Measurements from ENCODE around the gene PPP1R13B.
"Not testable (repeated sequence)": the region's sequence is repeated elsewhere in the genome, so short reads cannot be mapped to it uniquely, and the experiment has no call there.

PPP1R13B gene

DNA sequence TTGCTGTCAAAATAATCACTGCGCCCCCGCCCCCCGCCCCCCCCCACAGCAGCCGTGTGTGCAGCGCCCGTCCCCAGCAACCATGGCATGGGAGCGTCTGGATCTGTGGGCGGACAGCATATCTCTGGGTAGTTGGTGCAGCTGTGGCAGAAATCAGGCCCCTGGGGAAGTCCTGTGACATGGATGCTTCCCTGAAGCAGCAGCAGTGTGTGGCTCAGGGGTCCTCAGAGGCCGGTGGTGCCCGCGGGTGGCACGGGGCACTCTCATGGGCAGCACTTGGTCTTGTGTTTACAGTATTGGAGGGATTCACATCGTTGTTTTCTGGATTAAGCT, 151.3 kb downstream of the PPP1R13B start:
- FAIRE-seq (no peak), DNase-seq (ENCODE audit: insufficient read length, low spot score) (no peak)
- TF ChIP-seq, protein P1, sequence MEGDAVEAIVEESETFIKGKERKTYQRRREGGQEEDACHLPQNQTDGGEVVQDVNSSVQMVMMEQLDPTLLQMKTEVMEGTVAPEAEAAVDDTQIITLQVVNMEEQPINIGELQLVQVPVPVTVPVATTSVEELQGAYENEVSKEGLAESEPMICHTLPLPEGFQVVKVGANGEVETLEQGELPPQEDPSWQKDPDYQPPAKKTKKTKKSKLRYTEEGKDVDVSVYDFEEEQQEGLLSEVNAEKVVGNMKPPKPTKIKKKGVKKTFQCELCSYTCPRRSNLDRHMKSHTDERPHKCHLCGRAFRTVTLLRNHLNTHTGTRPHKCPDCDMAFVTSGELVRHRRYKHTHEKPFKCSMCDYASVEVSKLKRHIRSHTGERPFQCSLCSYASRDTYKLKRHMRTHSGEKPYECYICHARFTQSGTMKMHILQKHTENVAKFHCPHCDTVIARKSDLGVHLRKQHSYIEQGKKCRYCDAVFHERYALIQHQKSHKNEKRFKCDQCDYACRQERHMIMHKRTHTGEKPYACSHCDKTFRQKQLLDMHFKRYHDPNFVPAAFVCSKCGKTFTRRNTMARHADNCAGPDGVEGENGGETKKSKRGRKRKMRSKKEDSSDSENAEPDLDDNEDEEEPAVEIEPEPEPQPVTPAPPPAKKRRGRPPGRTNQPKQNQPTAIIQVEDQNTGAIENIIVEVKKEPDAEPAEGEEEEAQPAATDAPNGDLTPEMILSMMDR (IDR thresholded peaks at IDR 0.05; ENCODE audit: insufficient read depth, missing control alignments), result no peak

DNA sequence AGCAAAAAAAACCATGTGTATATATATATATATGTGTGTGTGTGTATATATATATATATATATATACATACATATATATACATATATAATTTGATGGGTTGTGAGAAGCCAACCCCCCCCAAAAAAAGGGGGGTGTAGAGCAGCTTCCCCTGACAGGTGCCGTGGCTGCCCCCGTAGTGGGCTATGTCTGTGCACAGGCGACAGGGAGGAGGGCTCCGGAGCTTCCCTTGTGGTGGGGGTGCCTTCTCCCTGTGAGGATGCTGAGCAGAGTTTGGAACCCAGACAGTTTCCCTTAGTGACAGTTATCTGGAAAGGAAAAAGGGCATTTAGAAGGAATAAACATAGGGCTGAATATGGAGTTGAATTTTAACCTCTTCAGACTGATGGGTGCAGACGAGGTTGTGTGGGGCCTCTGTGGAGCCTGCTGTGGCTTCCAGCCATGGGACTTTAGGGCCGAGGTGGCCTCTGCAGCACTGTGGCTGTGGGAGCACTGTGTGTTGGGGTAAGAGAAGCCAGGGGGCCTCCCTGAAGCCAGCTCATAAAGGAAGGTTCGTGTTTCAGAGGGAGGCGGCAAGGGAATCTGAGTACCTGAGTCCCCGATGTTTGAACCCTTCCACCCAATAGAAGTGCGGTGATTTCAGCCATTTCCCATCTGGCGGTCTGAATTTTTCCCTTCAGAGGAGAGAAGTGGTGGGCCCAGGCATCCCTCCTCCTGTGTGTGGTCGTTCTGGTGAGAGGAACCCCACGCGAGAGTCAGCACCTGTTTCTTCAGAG, 151.9 kb downstream of the PPP1R13B start:
- DNase-seq (ENCODE audit: insufficient read length, low spot score), result no peak
- no peak for FAIRE-seq
- TF ChIP-seq, protein P1 (IDR thresholded peaks at IDR 0.05; ENCODE audit: insufficient read depth, missing control alignments), result no peak

DNA sequence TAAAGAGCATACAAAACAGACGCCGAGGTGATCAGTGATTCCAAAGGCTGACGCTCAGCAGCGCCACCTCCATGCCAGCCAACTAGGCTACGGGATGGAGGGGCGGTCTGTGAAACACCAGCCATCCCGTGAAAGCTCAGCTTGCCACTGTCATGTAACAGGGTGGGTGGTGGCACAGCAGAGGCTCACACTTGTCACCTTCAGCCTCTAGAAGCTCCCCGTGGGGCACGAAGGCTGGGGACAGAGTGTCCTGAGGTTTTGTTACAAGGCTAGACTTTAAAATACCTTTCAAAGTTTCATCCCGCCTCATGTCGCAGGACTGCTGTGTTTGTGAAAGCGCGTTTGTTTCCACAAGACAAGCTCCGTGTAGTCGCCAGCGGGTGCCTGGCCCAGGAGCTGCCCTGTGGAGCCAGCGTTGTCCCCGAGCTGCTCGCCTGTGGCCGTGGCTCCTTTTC, 152.8 kb downstream of the PPP1R13B start:
- FAIRE-seq, result no peak
- DNase-seq (ENCODE audit: insufficient read length, low spot score), result no peak
- TF ChIP-seq, protein P1 (IDR thresholded peaks at IDR 0.05; ENCODE audit: insufficient read depth, missing control alignments), result no peak

DNA sequence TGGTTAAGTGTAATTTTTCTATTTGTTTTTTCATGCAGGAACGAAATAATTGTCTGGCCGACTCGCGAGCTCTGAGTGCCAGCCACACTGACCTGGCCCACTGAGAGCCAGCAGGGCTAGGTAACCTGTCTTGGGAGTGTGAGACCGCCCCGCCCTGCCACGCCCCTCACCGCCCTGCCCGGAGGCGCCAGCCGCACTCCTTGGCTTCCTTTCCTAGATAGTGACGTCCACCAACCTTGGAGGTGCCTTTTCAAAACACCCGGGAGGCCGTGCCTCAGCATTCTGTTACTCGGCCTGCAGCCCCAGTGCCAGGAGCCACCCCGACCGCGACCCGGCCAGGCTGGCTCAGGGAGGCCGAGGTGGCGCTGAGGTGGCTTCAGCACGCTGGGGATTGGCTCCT, 153.9 kb downstream of the PPP1R13B start:
- DNase-seq (ENCODE audit: insufficient read length, low spot score) (no peak), FAIRE-seq (no peak)
- TF ChIP-seq, protein P1 (IDR thresholded peaks at IDR 0.05; ENCODE audit: insufficient read depth, missing control alignments), result no peak

DNA sequence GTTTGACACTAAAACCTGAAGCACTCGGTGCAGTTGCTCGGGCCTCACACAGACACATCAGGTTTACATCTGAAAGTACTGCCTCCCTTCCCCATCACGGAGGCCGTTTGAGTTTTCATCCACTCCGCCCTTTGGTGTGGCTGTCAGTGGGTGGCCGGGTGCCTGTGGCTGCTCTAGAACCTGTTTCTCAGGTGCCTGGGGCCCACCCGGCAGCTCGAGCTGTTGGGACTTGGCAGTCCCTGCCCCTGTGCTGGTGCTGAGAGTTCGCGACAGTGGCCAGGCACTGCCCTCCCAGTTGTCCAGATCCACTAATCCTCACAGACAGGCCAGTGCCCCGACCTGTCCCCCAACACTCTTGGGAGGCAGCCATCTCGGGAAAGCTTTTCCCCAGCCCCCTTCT, 154.5 kb downstream of the PPP1R13B start:
- DNase-seq (ENCODE audit: insufficient read length, low spot score), result no peak
- TF ChIP-seq, protein P1 (IDR thresholded peaks at IDR 0.05; ENCODE audit: insufficient read depth, missing control alignments), result no peak
- FAIRE-seq, result no peak

DNA sequence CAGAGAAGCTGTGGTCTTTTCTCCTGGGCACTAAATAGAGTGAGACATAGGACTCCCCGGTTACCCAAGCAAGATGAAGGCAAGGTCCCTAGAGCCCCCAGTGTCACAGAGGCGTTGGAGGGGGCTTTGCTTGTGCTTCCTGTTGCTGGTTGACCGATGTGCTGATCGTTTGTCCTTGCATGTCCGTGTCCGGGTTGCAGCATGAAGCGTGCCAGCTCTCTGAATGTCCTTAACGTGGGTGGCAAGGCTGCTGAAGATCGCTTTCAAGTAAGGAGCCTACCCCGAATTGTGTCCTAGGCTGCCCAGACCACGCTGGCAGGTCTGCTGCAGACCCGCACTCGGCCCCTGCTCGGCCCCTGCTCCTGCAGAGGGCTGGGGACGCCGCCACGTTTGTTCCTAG, 155.2 kb downstream of the PPP1R13B start:
- TF ChIP-seq, protein P1 (IDR thresholded peaks at IDR 0.05; ENCODE audit: insufficient read depth, missing control alignments), result no peak
- FAIRE-seq, result no peak
- DNase-seq (ENCODE audit: insufficient read length, low spot score), result no peak

DNA sequence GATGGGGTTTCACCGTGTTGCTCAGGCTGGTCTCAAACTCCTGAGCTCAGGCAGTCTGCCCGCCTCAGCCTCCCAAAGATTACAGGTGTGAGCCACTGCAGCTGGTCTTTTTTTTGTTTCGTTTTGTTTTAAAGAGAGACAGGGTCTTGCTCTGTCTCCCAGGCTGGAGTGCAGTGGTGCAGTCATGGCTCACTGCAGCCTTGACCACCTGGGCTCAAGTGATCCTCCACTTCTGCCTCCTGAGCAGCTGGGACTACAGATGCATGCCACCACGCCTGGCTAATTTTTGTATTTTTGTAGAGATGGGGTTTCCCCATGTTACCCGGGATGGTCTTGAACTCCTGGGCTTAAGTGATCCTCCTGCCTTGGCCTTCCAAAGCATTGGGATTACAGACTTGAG, 155.7 kb downstream of the PPP1R13B start:
- not testable (repeated sequence) for FAIRE-seq; DNase-seq (ENCODE audit: insufficient read length, low spot score)
